HepG2 (cell line): Measurements from ENCODE around the gene SPATA25. TPM values are rescaled to one million over a fixed set of nuclear protein-coding genes. Genes with fewer than 3 reads are reported as not detected.

Experiments
- DNMT3B ChIP-seq: conservative IDR thresholded peaks from 2 replicates; pipeline ENCODE4 v1.6.1; 2016; ENCODE audit warnings: missing biosample characterization, control low read depth
- EZH2 ChIP-seq: conservative IDR thresholded peaks from 2 replicates; pipeline ENCODE4 v1.6.1; 2012; ENCODE audit warnings: mild to moderate bottlenecking, low read depth, low read length, moderate library complexity
- ONECUT2 ChIP-seq: sonication (generic); formaldehyde crosslinking; IDR thresholded peaks from 2 replicates; pipeline ENCODE4 v1.4.0; 2020; ENCODE audit warnings: missing genetic modification reagents
- REPIN1 ChIP-seq: sonication (generic); formaldehyde crosslinking; IDR thresholded peaks from 2 replicates; pipeline ENCODE4 v1.8.0; 2022; ENCODE audit warnings: missing genetic modification reagents, low read depth, mild to moderate bottlenecking, borderline replicate concordance
- SALL1 ChIP-seq: sonication (generic); formaldehyde crosslinking; IDR thresholded peaks from 2 replicates; pipeline ENCODE4 v1.8.0; 2022; ENCODE audit warnings: mild to moderate bottlenecking, missing genetic modification reagents
- SCMH1 ChIP-seq: sonication (generic); formaldehyde crosslinking; IDR thresholded peaks from 2 replicates; pipeline ENCODE4 v1.9.0; 2021; ENCODE audit warnings: missing genetic modification reagents, mild to moderate bottlenecking, borderline replicate concordance
- TCF7 ChIP-seq: sonication (generic); IDR thresholded peaks from 2 replicates; pipeline ENCODE4 v1.6.1; 2016; ENCODE audit warnings: antibody characterized with exemption, low read depth
- ZBTB42 ChIP-seq: sonication (generic); formaldehyde crosslinking; IDR thresholded peaks from 2 replicates; pipeline ENCODE4 v1.5.0; 2020; ENCODE audit warnings: mild to moderate bottlenecking, missing genetic modification reagents
- ZFP1 ChIP-seq: IDR thresholded peaks from 2 replicates; pipeline ENCODE4 v1.6.1; 2016
- ZNF335 ChIP-seq: sonication (generic); formaldehyde crosslinking; IDR thresholded peaks from 2 replicates; pipeline ENCODE4 v1.4.0; 2020; ENCODE audit warnings: missing genetic modification reagents
- ZNF33A ChIP-seq: sonication (generic); formaldehyde crosslinking; IDR thresholded peaks from 2 replicates; pipeline ENCODE4 v1.5.1; 2020; ENCODE audit warnings: missing genetic modification reagents, mild to moderate bottlenecking, moderate library complexity, borderline replicate concordance
- ZNF383 ChIP-seq: sonication (generic); formaldehyde crosslinking; IDR thresholded peaks from 2 replicates; pipeline ENCODE4 v1.4.0; 2020; ENCODE audit warnings: missing genetic modification reagents, mild to moderate bottlenecking, borderline replicate concordance
- ZNF550 ChIP-seq: sonication (generic); formaldehyde crosslinking; IDR thresholded peaks from 2 replicates; pipeline ENCODE4 v1.4.0; 2020; ENCODE audit warnings: mild to moderate bottlenecking, missing genetic modification reagents, borderline replicate concordance
- ZNF878 ChIP-seq: sonication (generic); formaldehyde crosslinking; IDR thresholded peaks from 2 replicates; pipeline ENCODE4 v1.8.1; 2023; ENCODE audit warnings: mild to moderate bottlenecking, missing genetic modification reagents, moderate library complexity
- polyA plus RNA-seq, 8 experiments: library from polyadenylated mRNA; depleted of rRNA in 3 of 8; stranded (reverse) in 7 of 8; unstranded in 1 of 8; fragments of >200 nt; fragmentation: Illumina TruSeq in 4 of 8; extraction: Trizol in 4 of 8; gene quantifications; 2 replicates each; pipeline versions ENCODE4 v1.2.1 to v1.2.3, GENCODE V29; 2011 to 2016; ENCODE audit warnings: low read depth in 4 of 8, missing spikeins in 1 of 8, mixed read lengths in 1 of 8; ENCODE audit not compliant: insufficient read depth in 1 of 8
- total RNA-seq, 5 experiments: library from RNA; depleted of rRNA; stranded (reverse); fragments of >200 nt; fragmentation: Illumina TruSeq; extraction: Trizol; gene quantifications; 2 replicates each; pipeline ENCODE4 v1.2.3, GENCODE V29; 2016; ENCODE audit warnings: low read depth in 1 of 5
- TF ChIP-seq, protein P1 (sequence below): sonication (generic); formaldehyde crosslinking; IDR thresholded peaks from one replicate; pipeline ENCODE4 v1.5.1; 2020; ENCODE audit warnings: mild to moderate bottlenecking, missing genetic modification reagents; ENCODE audit errors: not compliant biosample characterization
- TF ChIP-seq, protein P2 (sequence below): sonication (generic); formaldehyde crosslinking; IDR thresholded peaks from 2 replicates; pipeline ENCODE4 v1.5.1; 2020; ENCODE audit warnings: mild to moderate bottlenecking, missing genetic modification reagents, moderate library complexity
- TF ChIP-seq, protein P3 (sequence below): IDR thresholded peaks from 2 replicates; pipeline ENCODE4 v1.6.1; 2016; ENCODE audit warnings: low read depth, borderline replicate concordance

The SPATA25 gene
- total and polyA plus RNA-seq, 2 of the 13 experiments (the other 11 are each of a cell fraction or from before 2014, with no cell fraction given), result 4.8 to 7.6 TPM

DNA sequence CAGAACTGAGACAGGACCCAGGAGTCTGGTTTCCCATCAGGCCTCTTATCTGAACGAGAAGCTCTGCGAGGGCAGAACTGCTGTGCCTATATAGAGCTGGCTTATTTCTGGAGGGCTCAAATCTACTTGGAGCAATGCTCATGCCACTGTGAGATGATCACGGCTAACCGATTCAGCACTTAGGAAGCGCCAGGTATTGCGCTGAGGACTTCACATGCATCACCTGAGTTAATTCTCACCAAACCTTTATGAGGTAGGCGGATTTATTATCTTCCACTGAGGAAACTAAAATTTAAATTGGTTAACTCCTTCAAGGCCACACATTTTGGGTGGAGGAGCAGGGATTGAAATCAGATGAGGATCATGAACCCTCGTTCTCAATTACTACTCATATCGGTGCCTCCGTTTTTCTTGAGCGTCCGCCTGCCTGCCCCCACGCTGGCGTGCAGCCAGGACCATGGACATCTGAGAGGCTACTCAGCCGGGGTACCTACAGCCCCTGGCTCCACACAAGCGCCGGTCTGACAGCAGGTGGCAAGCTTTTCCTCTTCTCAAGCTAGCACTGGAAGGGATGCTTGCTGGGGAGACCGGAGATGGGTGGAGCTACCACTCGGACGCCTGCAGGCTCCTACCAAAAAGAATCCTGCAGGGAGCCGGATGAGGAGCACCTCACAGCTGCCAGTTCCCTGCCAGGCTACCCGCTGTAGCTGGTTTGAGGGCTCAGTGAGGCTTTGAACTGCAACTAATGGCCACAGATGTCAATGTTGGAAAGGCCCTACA lies 46.0 kb upstream of the SPATA25 start (continued):
- TF ChIP-seq, protein P1, sequence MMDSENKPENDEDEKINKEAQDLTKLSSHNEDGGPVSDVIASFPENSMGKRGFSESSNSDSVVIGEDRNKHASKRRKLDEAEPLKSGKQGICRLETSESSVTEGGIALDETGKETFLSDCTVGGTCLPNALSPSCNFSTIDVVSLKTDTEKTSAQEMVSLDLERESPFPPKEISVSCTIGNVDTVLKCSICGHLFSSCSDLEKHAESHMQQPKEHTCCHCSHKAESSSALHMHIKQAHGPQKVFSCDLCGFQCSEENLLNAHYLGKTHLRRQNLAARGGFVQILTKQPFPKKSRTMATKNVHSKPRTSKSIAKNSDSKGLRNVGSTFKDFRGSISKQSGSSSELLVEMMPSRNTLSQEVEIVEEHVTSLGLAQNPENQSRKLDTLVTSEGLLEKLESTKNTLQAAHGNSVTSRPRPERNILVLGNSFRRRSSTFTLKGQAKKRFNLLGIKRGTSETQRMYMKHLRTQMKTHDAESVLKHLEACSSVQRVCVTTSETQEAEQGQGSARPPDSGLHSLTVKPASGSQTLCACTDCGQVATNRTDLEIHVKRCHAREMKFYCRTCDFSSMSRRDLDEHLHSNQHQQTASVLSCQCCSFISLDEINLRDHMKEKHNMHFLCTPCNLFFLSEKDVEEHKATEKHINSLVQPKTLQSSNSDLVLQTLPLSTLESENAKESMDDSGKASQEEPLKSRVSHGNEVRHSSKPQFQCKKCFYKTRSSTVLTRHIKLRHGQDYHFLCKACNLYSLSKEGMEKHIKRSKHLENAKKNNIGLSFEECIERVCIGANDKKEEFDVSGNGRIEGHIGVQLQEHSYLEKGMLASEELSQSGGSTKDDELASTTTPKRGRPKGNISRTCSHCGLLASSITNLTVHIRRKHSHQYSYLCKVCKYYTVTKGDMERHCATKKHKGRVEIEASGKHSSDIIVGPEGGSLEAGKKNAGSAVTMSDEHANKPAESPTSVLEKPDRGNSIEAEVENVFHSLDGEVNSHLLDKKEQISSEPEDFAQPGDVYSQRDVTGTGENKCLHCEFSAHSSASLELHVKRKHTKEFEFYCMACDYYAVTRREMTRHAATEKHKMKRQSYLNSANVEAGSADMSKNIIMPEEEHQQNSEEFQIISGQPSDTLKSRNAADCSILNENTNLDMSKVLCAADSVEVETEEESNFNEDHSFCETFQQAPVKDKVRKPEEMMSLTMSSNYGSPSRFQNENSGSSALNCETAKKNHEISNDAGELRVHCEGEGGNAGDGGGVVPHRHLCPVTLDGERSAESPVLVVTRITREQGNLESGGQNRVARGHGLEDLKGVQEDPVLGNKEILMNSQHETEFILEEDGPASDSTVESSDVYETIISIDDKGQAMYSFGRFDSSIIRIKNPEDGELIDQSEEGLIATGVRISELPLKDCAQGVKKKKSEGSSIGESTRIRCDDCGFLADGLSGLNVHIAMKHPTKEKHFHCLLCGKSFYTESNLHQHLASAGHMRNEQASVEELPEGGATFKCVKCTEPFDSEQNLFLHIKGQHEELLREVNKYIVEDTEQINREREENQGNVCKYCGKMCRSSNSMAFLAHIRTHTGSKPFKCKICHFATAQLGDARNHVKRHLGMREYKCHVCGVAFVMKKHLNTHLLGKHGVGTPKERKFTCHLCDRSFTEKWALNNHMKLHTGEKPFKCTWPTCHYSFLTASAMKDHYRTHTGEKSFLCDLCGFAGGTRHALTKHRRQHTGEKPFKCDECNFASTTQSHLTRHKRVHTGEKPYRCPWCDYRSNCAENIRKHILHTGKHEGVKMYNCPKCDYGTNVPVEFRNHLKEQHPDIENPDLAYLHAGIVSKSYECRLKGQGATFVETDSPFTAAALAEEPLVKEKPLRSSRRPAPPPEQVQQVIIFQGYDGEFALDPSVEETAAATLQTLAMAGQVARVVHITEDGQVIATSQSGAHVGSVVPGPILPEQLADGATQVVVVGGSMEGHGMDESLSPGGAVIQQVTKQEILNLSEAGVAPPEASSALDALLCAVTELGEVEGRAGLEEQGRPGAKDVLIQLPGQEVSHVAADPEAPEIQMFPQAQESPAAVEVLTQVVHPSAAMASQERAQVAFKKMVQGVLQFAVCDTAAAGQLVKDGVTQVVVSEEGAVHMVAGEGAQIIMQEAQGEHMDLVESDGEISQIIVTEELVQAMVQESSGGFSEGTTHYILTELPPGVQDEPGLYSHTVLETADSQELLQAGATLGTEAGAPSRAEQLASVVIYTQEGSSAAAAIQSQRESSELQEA (CRISPR knock-in tag), result no peak
- TF ChIP-seq ONECUT2 (CRISPR knock-in tag) (no peak), ZBTB42 (CRISPR knock-in tag) (no peak), TCF7 (no peak), ZFP1 (CRISPR knock-in tag) (no peak), SCMH1 (no peak), ZNF550 (CRISPR knock-in tag) (peak; percentile 81; the same call in 1 of the 2 replicates), SALL1 (CRISPR knock-in tag) (peak; percentile 85), DNMT3B (CRISPR knock-in tag) (no peak), ZNF878 (CRISPR knock-in tag) (peak; percentile 43), ZNF335 (CRISPR knock-in tag) (no peak), ZNF383 (CRISPR knock-in tag) (no peak), REPIN1 (CRISPR knock-in tag) (peak; percentile 79; the same call in 1 of the 2 replicates), ZNF33A (CRISPR knock-in tag) (no peak), EZH2 (no peak)
- TF ChIP-seq, protein P2, sequence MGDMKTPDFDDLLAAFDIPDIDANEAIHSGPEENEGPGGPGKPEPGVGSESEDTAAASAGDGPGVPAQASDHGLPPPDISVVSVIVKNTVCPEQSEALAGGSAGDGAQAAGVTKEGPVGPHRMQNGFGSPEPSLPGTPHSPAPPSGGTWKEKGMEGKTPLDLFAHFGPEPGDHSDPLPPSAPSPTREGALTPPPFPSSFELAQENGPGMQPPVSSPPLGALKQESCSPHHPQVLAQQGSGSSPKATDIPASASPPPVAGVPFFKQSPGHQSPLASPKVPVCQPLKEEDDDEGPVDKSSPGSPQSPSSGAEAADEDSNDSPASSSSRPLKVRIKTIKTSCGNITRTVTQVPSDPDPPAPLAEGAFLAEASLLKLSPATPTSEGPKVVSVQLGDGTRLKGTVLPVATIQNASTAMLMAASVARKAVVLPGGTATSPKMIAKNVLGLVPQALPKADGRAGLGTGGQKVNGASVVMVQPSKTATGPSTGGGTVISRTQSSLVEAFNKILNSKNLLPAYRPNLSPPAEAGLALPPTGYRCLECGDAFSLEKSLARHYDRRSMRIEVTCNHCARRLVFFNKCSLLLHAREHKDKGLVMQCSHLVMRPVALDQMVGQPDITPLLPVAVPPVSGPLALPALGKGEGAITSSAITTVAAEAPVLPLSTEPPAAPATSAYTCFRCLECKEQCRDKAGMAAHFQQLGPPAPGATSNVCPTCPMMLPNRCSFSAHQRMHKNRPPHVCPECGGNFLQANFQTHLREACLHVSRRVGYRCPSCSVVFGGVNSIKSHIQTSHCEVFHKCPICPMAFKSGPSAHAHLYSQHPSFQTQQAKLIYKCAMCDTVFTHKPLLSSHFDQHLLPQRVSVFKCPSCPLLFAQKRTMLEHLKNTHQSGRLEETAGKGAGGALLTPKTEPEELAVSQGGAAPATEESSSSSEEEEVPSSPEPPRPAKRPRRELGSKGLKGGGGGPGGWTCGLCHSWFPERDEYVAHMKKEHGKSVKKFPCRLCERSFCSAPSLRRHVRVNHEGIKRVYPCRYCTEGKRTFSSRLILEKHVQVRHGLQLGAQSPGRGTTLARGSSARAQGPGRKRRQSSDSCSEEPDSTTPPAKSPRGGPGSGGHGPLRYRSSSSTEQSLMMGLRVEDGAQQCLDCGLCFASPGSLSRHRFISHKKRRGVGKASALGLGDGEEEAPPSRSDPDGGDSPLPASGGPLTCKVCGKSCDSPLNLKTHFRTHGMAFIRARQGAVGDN (CRISPR knock-in tag), result peak; percentile 40
- TF ChIP-seq, protein P3, sequence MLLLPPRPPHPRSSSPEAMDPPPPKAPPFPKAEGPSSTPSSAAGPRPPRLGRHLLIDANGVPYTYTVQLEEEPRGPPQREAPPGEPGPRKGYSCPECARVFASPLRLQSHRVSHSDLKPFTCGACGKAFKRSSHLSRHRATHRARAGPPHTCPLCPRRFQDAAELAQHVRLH (CRISPR knock-in tag), result 0 out of 2 replicates have a peak, but pooled peaks have one; percentile 54
